ENCODE results near the gene MAPK11. TPM values are rescaled to one million over a fixed set of nuclear protein-coding genes. Genes with fewer than 3 reads are reported as not detected.

Gene MAPK11
- total and polyA plus RNA-seq, 2 experiments from 2014 or later = 0.12 to 0.63 TPM

DNA sequence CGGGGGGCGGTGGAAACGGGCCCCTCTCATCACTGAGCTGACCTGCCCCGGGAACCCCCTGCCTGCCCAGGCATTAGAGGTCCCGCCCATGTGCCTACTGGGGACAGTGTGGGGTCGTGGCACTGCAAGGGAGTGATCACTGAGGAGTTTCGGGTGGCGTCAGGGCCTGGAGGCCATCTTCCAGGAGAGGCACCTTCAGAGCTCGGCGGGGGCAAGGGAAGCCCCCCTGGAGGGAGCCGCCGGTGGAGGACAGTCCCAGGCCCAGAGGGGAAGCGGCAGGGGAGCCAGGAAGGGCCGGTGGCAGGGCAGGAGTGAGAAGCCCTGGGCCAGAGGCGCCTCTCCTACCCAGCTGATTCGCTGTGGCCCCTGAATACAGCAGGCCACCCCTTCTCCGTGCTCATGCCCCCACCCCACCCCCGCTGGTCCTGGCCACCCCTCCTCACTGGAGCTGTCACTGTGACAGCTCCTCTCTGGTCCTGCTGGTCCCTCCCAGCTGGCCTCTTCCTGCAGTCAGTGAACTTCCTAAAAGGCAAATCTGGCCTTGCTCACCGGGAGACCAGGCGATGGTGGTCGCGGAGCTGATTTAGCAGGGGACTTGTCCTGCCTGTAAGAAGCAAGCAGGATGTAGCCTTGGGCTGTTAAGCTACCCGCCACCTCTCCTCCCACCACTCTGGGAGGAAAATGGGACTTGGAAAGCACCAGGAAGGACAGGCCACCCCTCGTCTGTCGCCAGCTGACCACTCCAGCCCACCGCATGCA is 2.0 kb upstream of the MAPK11 start:
- Histone ChIP-seq H3K4me3 (peak overlapping the region; percentile 20), H3K9me3 (ENCODE audit: low read depth) (no peaks in the 10 kb centered on the region), H3K27ac (no peak overlapping the region), H3K27me3 (peaks cover 55% of the 10 kb centered on the region), H3K36me3 (peaks cover under 1% of the 10 kb centered on the region), H3K4me1 (ENCODE audit: low read depth) (peaks cover 9% of the 10 kb centered on the region)
- TF ChIP-seq, protein P1, sequence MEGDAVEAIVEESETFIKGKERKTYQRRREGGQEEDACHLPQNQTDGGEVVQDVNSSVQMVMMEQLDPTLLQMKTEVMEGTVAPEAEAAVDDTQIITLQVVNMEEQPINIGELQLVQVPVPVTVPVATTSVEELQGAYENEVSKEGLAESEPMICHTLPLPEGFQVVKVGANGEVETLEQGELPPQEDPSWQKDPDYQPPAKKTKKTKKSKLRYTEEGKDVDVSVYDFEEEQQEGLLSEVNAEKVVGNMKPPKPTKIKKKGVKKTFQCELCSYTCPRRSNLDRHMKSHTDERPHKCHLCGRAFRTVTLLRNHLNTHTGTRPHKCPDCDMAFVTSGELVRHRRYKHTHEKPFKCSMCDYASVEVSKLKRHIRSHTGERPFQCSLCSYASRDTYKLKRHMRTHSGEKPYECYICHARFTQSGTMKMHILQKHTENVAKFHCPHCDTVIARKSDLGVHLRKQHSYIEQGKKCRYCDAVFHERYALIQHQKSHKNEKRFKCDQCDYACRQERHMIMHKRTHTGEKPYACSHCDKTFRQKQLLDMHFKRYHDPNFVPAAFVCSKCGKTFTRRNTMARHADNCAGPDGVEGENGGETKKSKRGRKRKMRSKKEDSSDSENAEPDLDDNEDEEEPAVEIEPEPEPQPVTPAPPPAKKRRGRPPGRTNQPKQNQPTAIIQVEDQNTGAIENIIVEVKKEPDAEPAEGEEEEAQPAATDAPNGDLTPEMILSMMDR (IDR thresholded peaks at IDR 0.05; ENCODE audit: low read depth, low read length) = no peak
- DNase-seq (ENCODE audit: low read depth in 1 of 2, low spot score in 1 of 2) = no peak

- Histone ChIP-seq H3K27ac (no peak overlapping the region), H3K36me3 (no peaks in the 10 kb centered on the region), H3K4me1 (ENCODE audit: low read depth) (peaks cover 9% of the 10 kb centered on the region), H3K9me3 (ENCODE audit: low read depth) (no peaks in the 10 kb centered on the region), H3K4me3 (peak overlapping the region; percentile 20), H3K27me3 (peaks cover 62% of the 10 kb centered on the region)
- TF ChIP-seq, protein P1 (IDR thresholded peaks at IDR 0.05; ENCODE audit: low read depth, low read length) = no peak
- DNase-seq (ENCODE audit: low read depth in 1 of 2, low spot score in 1 of 2) = peak; percentile 64 to 78
These were observed 1.4 kb upstream of the MAPK11 start for GRCh38 chr22:50271519-50271970.

- TF ChIP-seq, protein P1 (IDR thresholded peaks at IDR 0.05; ENCODE audit: low read depth, low read length) = no peak
- Histone ChIP-seq H3K36me3 (no peaks in the 10 kb centered on the region), H3K9me3 (ENCODE audit: low read depth) (no peaks in the 10 kb centered on the region), H3K27ac (no peak overlapping the region), H3K27me3 (peaks cover 69% of the 10 kb centered on the region), H3K4me1 (ENCODE audit: low read depth) (peaks cover 9% of the 10 kb centered on the region), H3K4me3 (peak overlapping the region; percentile 20)
- DNase-seq (ENCODE audit: low read depth in 1 of 2, low spot score in 1 of 2) = peak; percentile 79 to 92
These were observed 650 bp upstream of the MAPK11 start for GRCh38 chr22:50270666-50271394.

DNA sequence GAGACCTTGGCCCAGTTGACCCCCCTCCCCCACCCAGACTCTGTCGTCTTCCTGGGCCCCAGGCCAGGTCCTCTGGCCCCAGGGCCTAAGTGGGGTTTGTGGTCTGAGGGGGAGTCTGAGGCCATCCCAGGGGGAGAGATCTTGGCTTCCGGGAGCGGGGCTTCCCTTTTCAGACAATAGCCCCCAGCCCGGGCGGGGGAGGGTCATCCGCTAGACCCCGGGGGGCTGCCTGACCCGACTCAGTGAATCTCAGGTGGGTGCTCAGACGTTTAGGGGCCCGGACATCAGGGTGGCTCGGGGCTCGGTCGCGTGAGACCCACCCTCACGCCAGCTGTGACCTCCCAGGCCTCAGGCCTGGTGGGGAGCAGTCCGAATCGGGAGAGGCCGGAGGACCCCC is 609 bp downstream of the MAPK11 start:
- no peak for DNase-seq (ENCODE audit: low read depth in 1 of 2, low spot score in 1 of 2)
- no peak overlapping the region for H3K27ac ChIP-seq
- H3K4me1 ChIP-seq (ENCODE audit: low read depth) = peaks cover 9% of the 10 kb centered on the region
- no peaks in the 10 kb centered on the region for H3K36me3 ChIP-seq
- no peaks in the 10 kb centered on the region for H3K9me3 ChIP-seq (ENCODE audit: low read depth)
- H3K27me3 ChIP-seq = peaks cover 79% of the 10 kb centered on the region
- TF ChIP-seq, protein P1 (IDR thresholded peaks at IDR 0.05; ENCODE audit: low read depth, low read length) = no peak
- H3K4me3 ChIP-seq = no peak overlapping the region

DNA sequence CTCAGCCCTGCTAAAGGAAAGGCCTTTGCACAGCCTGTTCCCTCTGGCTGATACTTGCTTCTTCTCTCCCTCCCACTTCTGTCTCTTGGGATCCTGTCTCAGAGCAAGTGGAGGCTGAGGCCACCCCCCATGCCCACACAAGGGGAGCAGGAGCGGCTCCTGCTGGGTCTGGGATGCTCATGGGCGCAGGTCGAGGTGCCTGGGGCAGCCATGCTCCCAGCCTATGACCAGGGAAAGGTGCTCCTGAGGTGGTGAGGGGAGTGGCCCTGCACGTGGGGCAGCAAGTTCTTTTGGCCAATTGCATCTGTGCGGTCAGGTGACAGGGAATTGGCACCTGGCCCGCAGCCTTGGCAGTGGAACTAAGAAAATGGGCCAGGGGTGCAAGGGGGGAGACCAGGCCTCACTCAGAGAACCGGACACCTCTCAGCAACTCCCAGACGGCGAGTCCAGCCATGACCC is 1.5 kb downstream of the MAPK11 start:
- Histone ChIP-seq H3K27me3 (peaks cover 79% of the 10 kb centered on the region), H3K4me1 (ENCODE audit: low read depth) (peaks cover 7% of the 10 kb centered on the region), H3K4me3 (no peak overlapping the region), H3K36me3 (no peaks in the 10 kb centered on the region), H3K9me3 (ENCODE audit: low read depth) (no peaks in the 10 kb centered on the region), H3K27ac (no peak overlapping the region)
- DNase-seq (ENCODE audit: low read depth in 1 of 2, low spot score in 1 of 2) = peak in 1 of 2 donors; percentile 38
- TF ChIP-seq, protein P1 (IDR thresholded peaks at IDR 0.05; ENCODE audit: low read depth, low read length) = no peak

Measured in cardiac muscle cell (in vitro differentiated cells and primary cell).